ENCODE results near the gene NCF4.
A peak's percentile ranks its signal among the peaks of the same experiment; 100 is the strongest.

The NCF4 gene

GRCh38 chr22:36838119-36839030 lies 22.4 kb upstream of the NCF4 start:
- no peak for DNase-seq

- no peak for DNase-seq
These were observed 21.3 kb upstream of the NCF4 start for GRCh38 chr22:36839356-36840073.

GRCh38 chr22:36840106-36840505 lies 20.7 kb upstream of the NCF4 start:
- no peak for DNase-seq

GRCh38 chr22:36846271-36846670 lies 14.5 kb upstream of the NCF4 start:
- no peak for DNase-seq

- no peak for DNase-seq
These were observed 13.9 kb upstream of the NCF4 start for GRCh38 chr22:36846949-36847348.

- no peak for DNase-seq
These were observed 10.8 kb upstream of the NCF4 start for GRCh38 chr22:36850056-36850455.

- no peak for DNase-seq
These were observed 10.1 kb upstream of the NCF4 start for GRCh38 chr22:36850682-36851081.

- no peak for DNase-seq
These were observed 8.5 kb upstream of the NCF4 start for GRCh38 chr22:36852056-36852973.

- peak; percentile 77 to 88 (median 83) for DNase-seq
These were observed 7.3 kb upstream of the NCF4 start for GRCh38 chr22:36853407-36854099.

- no peak for DNase-seq
These were observed 5.3 kb upstream of the NCF4 start for GRCh38 chr22:36855478-36855877.

GRCh38 chr22:36856121-36856791 lies 4.5 kb upstream of the NCF4 start:
- DNase-seq, result peak; percentile 90 to 98 (median 94)

- no peak for DNase-seq
These were observed 4.0 kb upstream of the NCF4 start for GRCh38 chr22:36856792-36857135.

GRCh38 chr22:36858156-36858555 lies 2.6 kb upstream of the NCF4 start:
- no peak for DNase-seq

GRCh38 chr22:36858966-36859365 lies 1.8 kb upstream of the NCF4 start:
- DNase-seq, result no peak

- DNase-seq, result no peak
These were observed 789 bp upstream of the NCF4 start for GRCh38 chr22:36860017-36860416.

GRCh38 chr22:36860438-36860820 lies 377 bp upstream of the NCF4 start:
- no peak for DNase-seq

GRCh38 chr22:36862251-36863242 lies 1.7 kb downstream of the NCF4 start:
- no peak for DNase-seq

GRCh38 chr22:36863281-36863680 lies 2.5 kb downstream of the NCF4 start:
- DNase-seq, result no peak

GRCh38 chr22:36863979-36864378 lies 3.2 kb downstream of the NCF4 start:
- no peak for DNase-seq

GRCh38 chr22:36864454-36865215 lies 3.8 kb downstream of the NCF4 start:
- no peak for DNase-seq
